Right atrium auricular region (tissue), 2 donors: ENCODE data around the gene ISG15. TPM values are rescaled to one million over a fixed set of nuclear protein-coding genes. Genes with fewer than 3 reads are reported as not detected.

Source experiments
- DNase-seq: peaks from one replicate; pipeline ENCODE4 v3.0.0-alpha.2; 2019; ENCODE audit warnings: low spot score
- H3K27ac ChIP-seq, 2 donors: fragments of 200-600 bp; sonication (generic); 1 replicate in 1 of 2; 2 replicates in 1 of 2; pipeline ENCODE4 v1.5.1; 2016 to 2019
- H3K27me3 ChIP-seq, 2 donors: fragments of 200-600 bp; sonication (generic); one replicate each; pipeline versions ENCODE4 v1.5.1 to v1.6.0; 2017 to 2019
- H3K36me3 ChIP-seq: fragments of 200-600 bp; sonication (generic); one replicate; pipeline ENCODE4 v1.5.1; 2016
- H3K4me1 ChIP-seq, 2 donors: fragments of 200-600 bp; sonication (generic); one replicate each; pipeline versions ENCODE4 v1.5.1 to v1.6.0; 2017 to 2019
- H3K4me3 ChIP-seq, 2 donors: fragments of 200-600 bp; sonication (generic); 1 replicate in 1 of 2; 2 replicates in 1 of 2; pipeline ENCODE4 v1.5.1; 2017 to 2019; ENCODE audit warnings: mild to moderate bottlenecking in 1 of 2, moderate library complexity in 1 of 2
- H3K9me3 ChIP-seq, 2 donors: fragments of 200-600 bp; sonication (generic); one replicate each; pipeline ENCODE4 v1.5.1; 2019
- CTCF ChIP-seq, 2 donors: fragments of 200-600 bp; sonication (generic); IDR thresholded peaks; one replicate each; pipeline ENCODE4 v1.5.1; 2019; ENCODE audit warnings: antibody characterized with exemption in 2 of 2
- total RNA-seq, 2 donors: library from RNA; depleted of rRNA; stranded (reverse); fragments of >200 nt; gene quantifications; one replicate each; pipeline ENCODE4 v1.1.0, GENCODE V29; 2016

ISG15 gene
- total RNA-seq, 2 donors from 2014 or later, result 26.8 to 32.2 TPM

GRCh38 chr1:1040004-1040991, 27.0 kb downstream of the ISG15 start:
- TF ChIP-seq CTCF (IDR thresholded peaks at IDR 0.05), result peak in 1 of 2 donors; percentile 33
- DNase-seq, result peak; percentile 63
- H3K27ac ChIP-seq, result no peak overlapping the region
- peak overlapping the region; percentile 31 to 57 for H3K4me3 ChIP-seq
- no peaks in the 10 kb centered on the region for H3K9me3 ChIP-seq
- peaks cover 0 to 5% of the 10 kb centered on the region in 2 donors for H3K27me3 ChIP-seq
- H3K4me1 ChIP-seq, result peaks cover 0 to 19% of the 10 kb centered on the region in 2 donors
- H3K36me3 ChIP-seq, result no peaks in the 10 kb centered on the region

- TF ChIP-seq CTCF (IDR thresholded peaks at IDR 0.05), result no peak
- peaks cover 0 to 19% of the 10 kb centered on the region in 2 donors for H3K4me1 ChIP-seq
- peaks cover 0 to 5% of the 10 kb centered on the region in 2 donors for H3K27me3 ChIP-seq
- peak overlapping the region; percentile 9 to 25 for H3K4me3 ChIP-seq
- no peak overlapping the region for H3K27ac ChIP-seq
- H3K36me3 ChIP-seq, result peaks cover under 1% of the 10 kb centered on the region
- no peak for DNase-seq
- H3K9me3 ChIP-seq, result no peaks in the 10 kb centered on the region
Observed at GRCh38 chr1:1041092-1041523, 27.8 kb downstream of the ISG15 start.

GRCh38 chr1:1041873-1042272, 28.6 kb downstream of the ISG15 start:
- no peak for TF ChIP-seq CTCF (IDR thresholded peaks at IDR 0.05)
- Histone ChIP-seq H3K27ac (no peak overlapping the region), H3K4me3 (no peak overlapping the region), H3K9me3 (no peaks in the 10 kb centered on the region), H3K36me3 (peaks cover 8% of the 10 kb centered on the region), H3K4me1 (peaks cover 0 to 19% of the 10 kb centered on the region in 2 donors), H3K27me3 (peaks cover 0 to 5% of the 10 kb centered on the region in 2 donors)
- DNase-seq, result no peak

GRCh38 chr1:1042835-1043234, 29.5 kb downstream of the ISG15 start:
- DNase-seq, result no peak
- H3K4me1 ChIP-seq, result peaks cover 0 to 19% of the 10 kb centered on the region in 2 donors
- H3K36me3 ChIP-seq, result peaks cover 14% of the 10 kb centered on the region
- peaks cover 0 to 5% of the 10 kb centered on the region in 2 donors for H3K27me3 ChIP-seq
- no peaks in the 10 kb centered on the region for H3K9me3 ChIP-seq
- TF ChIP-seq CTCF (IDR thresholded peaks at IDR 0.05), result no peak
- no peak overlapping the region for H3K4me3 ChIP-seq
- H3K27ac ChIP-seq, result no peak overlapping the region

- H3K4me1 ChIP-seq, result peaks cover 0 to 19% of the 10 kb centered on the region in 2 donors
- no peak for DNase-seq
- no peak overlapping the region for H3K27ac ChIP-seq
- no peak overlapping the region for H3K4me3 ChIP-seq
- TF ChIP-seq CTCF (IDR thresholded peaks at IDR 0.05), result no peak
- no peaks in the 10 kb centered on the region for H3K9me3 ChIP-seq
- peaks cover 0 to 5% of the 10 kb centered on the region in 2 donors for H3K27me3 ChIP-seq
- peaks cover 14% of the 10 kb centered on the region for H3K36me3 ChIP-seq
Observed at GRCh38 chr1:1043411-1043810, 30.1 kb downstream of the ISG15 start.
